ENCODE results near the gene CSNK1D.

DNA sequence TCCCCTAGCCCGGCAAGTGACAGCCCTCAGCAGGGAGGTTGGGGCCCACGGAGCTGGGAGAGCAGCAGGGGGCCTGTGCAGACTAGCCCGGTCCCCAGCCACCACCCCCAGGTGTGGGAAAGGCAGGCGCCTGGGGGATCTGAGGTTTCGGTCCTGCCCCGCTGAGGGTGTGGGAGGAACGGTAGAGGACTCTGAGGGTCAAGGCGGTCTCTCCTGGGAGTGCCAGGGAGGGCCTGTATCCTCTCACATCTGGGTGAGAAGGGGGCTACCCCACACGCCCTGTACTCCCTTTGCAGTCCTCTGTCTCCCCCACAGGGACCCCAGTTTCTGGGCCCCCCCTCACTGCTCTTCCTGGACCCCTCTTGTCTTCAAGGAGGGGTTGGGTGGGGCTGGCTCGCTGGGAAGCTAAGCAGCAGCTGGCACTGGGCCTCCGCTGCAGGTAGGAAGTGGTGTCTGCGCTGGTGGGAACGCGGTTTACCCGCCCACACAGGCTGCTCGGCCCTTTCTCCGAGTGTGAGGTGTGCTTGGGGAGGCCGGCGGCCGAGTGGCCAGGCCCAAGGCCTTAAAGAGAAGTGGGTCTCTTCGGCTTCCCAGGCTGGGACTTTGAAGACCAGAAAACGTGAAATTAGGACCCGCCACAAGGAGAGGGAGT lies 28.5 kb upstream of the CSNK1D start:
- TF ChIP-seq POLR2A (IDR thresholded peaks at IDR 0.05), result no peak
- no peak for TF ChIP-seq EP300 (IDR thresholded peaks at IDR 0.05)
- TF ChIP-seq, protein P1, sequence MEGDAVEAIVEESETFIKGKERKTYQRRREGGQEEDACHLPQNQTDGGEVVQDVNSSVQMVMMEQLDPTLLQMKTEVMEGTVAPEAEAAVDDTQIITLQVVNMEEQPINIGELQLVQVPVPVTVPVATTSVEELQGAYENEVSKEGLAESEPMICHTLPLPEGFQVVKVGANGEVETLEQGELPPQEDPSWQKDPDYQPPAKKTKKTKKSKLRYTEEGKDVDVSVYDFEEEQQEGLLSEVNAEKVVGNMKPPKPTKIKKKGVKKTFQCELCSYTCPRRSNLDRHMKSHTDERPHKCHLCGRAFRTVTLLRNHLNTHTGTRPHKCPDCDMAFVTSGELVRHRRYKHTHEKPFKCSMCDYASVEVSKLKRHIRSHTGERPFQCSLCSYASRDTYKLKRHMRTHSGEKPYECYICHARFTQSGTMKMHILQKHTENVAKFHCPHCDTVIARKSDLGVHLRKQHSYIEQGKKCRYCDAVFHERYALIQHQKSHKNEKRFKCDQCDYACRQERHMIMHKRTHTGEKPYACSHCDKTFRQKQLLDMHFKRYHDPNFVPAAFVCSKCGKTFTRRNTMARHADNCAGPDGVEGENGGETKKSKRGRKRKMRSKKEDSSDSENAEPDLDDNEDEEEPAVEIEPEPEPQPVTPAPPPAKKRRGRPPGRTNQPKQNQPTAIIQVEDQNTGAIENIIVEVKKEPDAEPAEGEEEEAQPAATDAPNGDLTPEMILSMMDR (IDR thresholded peaks at IDR 0.05), result no peak

Data from ovary (tissue), 3 donors.